Testis (tissue), 2 donors: ENCODE results near the gene ABHD3.

Experiments
- CTCF ChIP-seq, 3 experiments: fragments of 450-650 bp in 2 of 3; fragments of 200-600 bp in 1 of 3; sonication (generic) in 1 of 3; IDR thresholded peaks; one replicate each; pipeline ENCODE4 v1.5.1; 2016 to 2019; ENCODE audit warnings: antibody characterized with exemption in 3 of 3, mild to moderate bottlenecking in 2 of 3, moderate library complexity in 1 of 3
- POLR2A ChIP-seq: fragments of 450-650 bp; IDR thresholded peaks from one replicate; pipeline ENCODE4 v1.6.1; 2017; ENCODE audit warnings: antibody characterized with exemption, mild to moderate bottlenecking, moderate library complexity

- no peak for TF ChIP-seq CTCF (IDR thresholded peaks at IDR 0.05)
- no peak for TF ChIP-seq POLR2A
Observed at GRCh38 chr18:21701621-21702020, 3.0 kb downstream of the ABHD3 start.
